ENCODE results near the gene SLC9A2.

The SLC9A2 gene

DNA sequence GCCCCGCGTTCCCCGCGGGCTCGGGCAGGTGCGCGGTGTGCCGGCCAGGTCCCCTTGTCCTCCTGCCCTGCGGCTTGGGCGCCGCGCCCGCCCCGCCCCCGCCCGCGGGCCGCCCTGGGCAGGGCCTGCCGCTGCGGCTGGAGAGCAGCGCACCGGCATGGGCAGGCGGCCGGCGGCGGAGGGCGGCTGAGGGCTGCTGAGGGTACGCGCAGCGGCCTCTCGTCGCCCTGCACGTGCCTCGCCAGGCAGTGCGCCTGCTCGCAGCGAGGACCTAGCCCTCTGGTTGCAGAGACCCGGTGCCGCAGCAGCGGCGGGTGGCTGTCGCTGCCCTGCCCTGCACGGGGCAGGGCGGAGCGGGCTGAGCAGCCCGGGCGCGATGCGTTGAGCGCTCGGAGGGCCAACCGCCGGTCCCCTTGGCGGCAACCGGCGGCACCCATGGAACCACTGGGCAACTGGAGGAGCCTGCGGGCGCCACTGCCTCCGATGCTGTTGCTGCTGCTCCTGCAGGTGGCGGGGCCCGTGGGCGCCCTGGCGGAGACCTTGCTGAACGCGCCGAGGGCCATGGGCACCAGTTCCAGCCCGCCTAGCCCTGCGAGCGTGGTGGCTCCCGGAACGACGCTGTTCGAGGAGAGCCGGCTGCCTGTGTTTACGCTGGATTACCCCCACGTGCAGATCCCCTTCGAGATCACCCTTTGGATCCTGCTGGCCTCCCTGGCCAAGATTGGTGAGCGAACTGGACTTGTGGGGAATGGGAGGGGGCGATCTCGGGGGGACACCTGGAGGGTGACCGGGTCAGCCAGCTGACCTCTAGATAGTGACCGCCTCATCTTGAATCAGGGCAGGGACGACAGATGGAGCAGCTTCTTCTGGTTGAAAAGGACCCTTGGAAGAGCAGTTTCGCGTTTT, at the start of gene SLC9A2:
TSS of gene SLC9A2 (plus strand) at position 140 of the 906 bp plus-strand sequence. CDS start at position 436, 296 bp downstream.
- no peaks in the 10 kb centered on the region for H3K4me1 ChIP-seq (ENCODE audit: insufficient read depth, low read length)
- peak within 1 kb of the TSS; percentile 80 for H3K9ac ChIP-seq (ENCODE audit: low read depth, low read length)
- H3K9me3 ChIP-seq (ENCODE audit: control insufficient read depth, insufficient read depth, low read length), result no peaks in the 10 kb centered on the region
- no peaks in the 10 kb centered on the region for H3K36me3 ChIP-seq (ENCODE audit: insufficient read depth, low read length)

DNA sequence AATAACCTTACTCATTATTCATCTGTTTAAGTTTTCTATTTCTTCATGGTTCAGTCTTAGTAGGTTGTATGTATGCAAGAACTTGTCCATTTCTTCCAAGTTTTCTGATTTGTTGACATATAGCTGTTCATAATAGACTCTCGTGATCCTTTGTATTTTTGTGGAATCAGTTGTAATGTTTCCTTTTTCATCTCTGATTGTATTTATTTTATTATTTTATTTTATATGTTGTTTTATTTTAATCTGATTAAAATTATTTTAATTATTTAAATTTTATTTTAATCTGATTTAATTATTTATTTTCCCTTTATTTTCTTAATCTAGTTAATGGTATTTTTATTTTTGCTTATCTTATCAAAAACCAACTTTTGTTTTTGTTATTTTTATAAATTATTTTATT, 43.5 kb upstream of the SLC9A2 start:
- no peaks in the 10 kb centered on the region for H3K4me1 ChIP-seq (ENCODE audit: insufficient read depth, low read length)
- no peaks in the 10 kb centered on the region; the same call in 1 of the 2 replicates for H3K9me3 ChIP-seq (ENCODE audit: control insufficient read depth, insufficient read depth, low read length)
- no peaks in the 10 kb centered on the region for H3K36me3 ChIP-seq (ENCODE audit: insufficient read depth, low read length)
- H3K9ac ChIP-seq (ENCODE audit: low read depth, low read length), result no peak overlapping the region

GRCh38 chr2:102578376-102578775, 41.0 kb upstream of the SLC9A2 start:
- Histone ChIP-seq H3K36me3 (ENCODE audit: insufficient read depth, low read length) (no peaks in the 10 kb centered on the region), H3K9ac (ENCODE audit: low read depth, low read length) (no peak overlapping the region), H3K4me1 (ENCODE audit: insufficient read depth, low read length) (no peaks in the 10 kb centered on the region), H3K9me3 (ENCODE audit: control insufficient read depth, insufficient read depth, low read length) (no peaks in the 10 kb centered on the region; the same call in 1 of the 2 replicates)

- Histone ChIP-seq H3K9me3 (ENCODE audit: control insufficient read depth, insufficient read depth, low read length) (no peaks in the 10 kb centered on the region), H3K36me3 (ENCODE audit: insufficient read depth, low read length) (no peaks in the 10 kb centered on the region), H3K4me1 (ENCODE audit: insufficient read depth, low read length) (no peaks in the 10 kb centered on the region; the same call in 1 of the 2 replicates), H3K9ac (ENCODE audit: low read depth, low read length) (no peak overlapping the region)
Observed at GRCh38 chr2:102581911-102582310, 37.4 kb upstream of the SLC9A2 start.

DNA sequence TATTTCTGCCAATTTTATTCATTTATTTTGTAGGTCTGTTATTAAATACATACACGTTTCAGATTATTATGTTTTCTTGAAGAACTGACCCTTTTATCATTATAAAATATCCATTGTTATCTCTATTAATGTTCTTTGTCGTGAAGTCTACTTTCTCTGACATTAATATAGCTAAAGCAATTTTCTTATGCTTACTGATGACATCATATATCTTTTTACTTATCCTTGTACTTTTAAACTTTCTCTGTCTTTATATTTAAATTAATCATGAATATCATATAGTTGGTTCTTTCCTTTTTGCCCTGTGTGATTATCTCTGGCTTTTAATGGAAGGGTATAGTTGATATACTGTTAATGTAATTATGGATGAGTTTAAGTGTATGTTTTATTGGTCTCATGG, 36.5 kb upstream of the SLC9A2 start:
- Histone ChIP-seq H3K9ac (ENCODE audit: low read depth, low read length) (no peak overlapping the region), H3K9me3 (ENCODE audit: control insufficient read depth, insufficient read depth, low read length) (no peaks in the 10 kb centered on the region), H3K4me1 (ENCODE audit: insufficient read depth, low read length) (no peaks in the 10 kb centered on the region; the same call in 1 of the 2 replicates), H3K36me3 (ENCODE audit: insufficient read depth, low read length) (no peaks in the 10 kb centered on the region)

DNA sequence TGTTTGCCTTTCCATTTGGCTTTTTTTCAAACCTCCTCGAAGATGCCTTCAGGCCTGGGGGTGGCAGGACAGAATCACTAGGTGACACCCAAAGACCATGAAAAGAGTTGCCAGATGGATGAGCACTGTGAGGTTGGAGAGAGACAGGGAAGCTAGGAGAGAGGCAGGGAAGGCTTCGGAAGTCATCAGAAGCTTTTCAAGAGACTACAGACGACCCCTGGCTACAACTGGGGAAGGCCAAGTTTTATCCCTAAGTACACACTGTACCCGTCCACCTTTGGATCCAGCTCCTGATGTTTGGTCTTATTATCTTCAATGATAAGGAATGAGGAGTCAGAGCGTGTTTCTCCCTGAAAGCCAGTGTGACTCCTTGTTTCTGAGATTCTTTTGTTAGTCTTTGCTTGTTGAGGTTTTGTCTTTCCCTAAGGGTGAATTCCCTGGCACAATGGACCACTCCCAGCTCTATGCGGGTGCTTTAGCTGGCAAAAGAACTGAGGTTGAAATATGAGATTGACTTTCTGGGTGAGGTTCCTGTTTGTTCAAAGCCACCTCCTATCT, 33.4 kb upstream of the SLC9A2 start:
- no peaks in the 10 kb centered on the region for H3K36me3 ChIP-seq (ENCODE audit: insufficient read depth, low read length)
- H3K9ac ChIP-seq (ENCODE audit: low read depth, low read length), result no peak overlapping the region
- no peaks in the 10 kb centered on the region for H3K9me3 ChIP-seq (ENCODE audit: control insufficient read depth, insufficient read depth, low read length)
- no peaks in the 10 kb centered on the region; the same call in 1 of the 2 replicates for H3K4me1 ChIP-seq (ENCODE audit: insufficient read depth, low read length)

DNA sequence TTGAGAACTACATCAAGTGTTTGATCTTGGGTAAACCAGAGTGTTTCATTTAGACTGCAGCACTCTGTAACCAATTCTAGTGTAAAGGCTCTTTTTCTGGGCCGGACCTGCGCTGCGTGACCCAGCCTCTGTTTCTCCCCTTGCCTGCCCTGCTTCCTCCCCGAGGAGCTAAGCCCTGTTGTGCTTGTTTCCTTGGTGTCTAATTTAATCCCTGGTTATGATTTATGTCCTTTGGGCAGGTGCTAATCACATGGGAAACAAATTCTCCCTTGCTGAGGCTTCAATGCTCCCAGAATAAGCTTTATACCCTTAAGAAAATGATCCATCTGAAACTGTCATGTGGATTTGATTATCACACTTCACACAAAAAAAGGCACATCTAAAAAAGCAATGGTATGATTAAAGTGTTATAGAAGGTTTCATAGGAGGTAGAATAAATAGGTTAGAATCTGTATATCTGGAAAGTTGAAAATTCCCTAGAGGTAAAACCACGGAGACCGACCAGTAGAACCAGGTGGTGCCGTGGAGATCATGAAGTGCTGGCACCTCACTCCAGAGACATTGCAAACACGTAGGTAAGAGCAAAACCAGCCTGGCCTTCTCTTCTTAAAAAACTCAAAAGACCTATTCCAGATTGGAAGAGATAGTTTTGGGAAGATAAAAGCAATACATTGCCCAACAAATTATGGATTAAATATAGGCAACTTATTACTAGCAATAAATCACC, 31.0 kb upstream of the SLC9A2 start:
- Histone ChIP-seq H3K9me3 (ENCODE audit: control insufficient read depth, insufficient read depth, low read length) (no peaks in the 10 kb centered on the region), H3K9ac (ENCODE audit: low read depth, low read length) (no peak overlapping the region), H3K4me1 (ENCODE audit: insufficient read depth, low read length) (no peaks in the 10 kb centered on the region; the same call in 1 of the 2 replicates), H3K36me3 (ENCODE audit: insufficient read depth, low read length) (no peaks in the 10 kb centered on the region)

DNA sequence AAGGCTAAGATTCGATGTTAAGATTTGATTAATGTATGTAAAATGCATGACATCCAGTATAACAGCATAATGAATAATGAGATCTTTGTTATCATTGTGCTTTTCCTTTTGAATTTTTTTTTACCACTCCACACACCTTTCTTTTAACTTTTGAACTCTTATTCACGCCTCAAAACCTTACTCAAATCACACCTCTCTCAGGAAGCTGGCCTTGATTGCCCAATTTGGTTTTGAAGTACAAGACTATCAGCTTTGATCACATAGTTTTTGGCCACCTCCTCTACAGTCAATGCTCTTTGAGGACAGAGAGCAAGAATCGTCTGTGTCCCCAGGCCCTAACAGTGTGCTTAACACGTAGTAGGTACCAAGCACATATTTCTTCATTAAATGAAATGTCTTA, 29.9 kb upstream of the SLC9A2 start:
- Histone ChIP-seq H3K9ac (ENCODE audit: low read depth, low read length) (no peak overlapping the region), H3K4me1 (ENCODE audit: insufficient read depth, low read length) (no peaks in the 10 kb centered on the region; the same call in 1 of the 2 replicates), H3K36me3 (ENCODE audit: insufficient read depth, low read length) (no peaks in the 10 kb centered on the region), H3K9me3 (ENCODE audit: control insufficient read depth, insufficient read depth, low read length) (no peaks in the 10 kb centered on the region)

- Histone ChIP-seq H3K4me1 (ENCODE audit: insufficient read depth, low read length) (no peaks in the 10 kb centered on the region), H3K36me3 (ENCODE audit: insufficient read depth, low read length) (no peaks in the 10 kb centered on the region), H3K9ac (ENCODE audit: low read depth, low read length) (no peak overlapping the region), H3K9me3 (ENCODE audit: control insufficient read depth, insufficient read depth, low read length) (no peaks in the 10 kb centered on the region)
Observed at GRCh38 chr2:102591491-102592045, 27.8 kb upstream of the SLC9A2 start.

GRCh38 chr2:102592601-102593000, 26.8 kb upstream of the SLC9A2 start:
- Histone ChIP-seq H3K36me3 (ENCODE audit: insufficient read depth, low read length) (no peaks in the 10 kb centered on the region), H3K9ac (ENCODE audit: low read depth, low read length) (no peak overlapping the region)

DNA sequence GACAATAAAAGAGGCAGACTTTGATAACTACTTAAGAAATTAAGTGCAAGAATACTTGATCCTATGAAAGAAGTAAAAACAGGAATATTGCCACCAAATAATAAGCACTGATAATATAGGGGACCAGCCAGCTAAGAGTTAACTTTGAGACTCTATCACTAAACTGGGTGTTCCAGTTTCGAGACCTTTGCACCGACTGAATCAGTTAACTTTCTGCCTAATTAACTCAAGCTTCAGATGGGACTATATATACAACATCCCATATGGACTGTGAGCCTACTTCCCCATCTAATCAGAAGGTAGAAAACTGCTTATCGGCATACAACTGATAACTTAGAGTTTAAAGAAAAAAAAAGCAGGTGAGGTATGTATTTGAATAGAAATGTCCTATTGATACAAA, 25.8 kb upstream of the SLC9A2 start:
- Histone ChIP-seq H3K4me1 (ENCODE audit: insufficient read depth, low read length) (no peaks in the 10 kb centered on the region), H3K9ac (ENCODE audit: low read depth, low read length) (no peak overlapping the region), H3K36me3 (ENCODE audit: insufficient read depth, low read length) (no peaks in the 10 kb centered on the region), H3K9me3 (ENCODE audit: control insufficient read depth, insufficient read depth, low read length) (no peaks in the 10 kb centered on the region)

More at GRCh38 chr2:102592601-102593000, 26.8 kb upstream of the SLC9A2 start:
- Histone ChIP-seq H3K4me1 (ENCODE audit: insufficient read depth, low read length) (no peaks in the 10 kb centered on the region), H3K9me3 (ENCODE audit: control insufficient read depth, insufficient read depth, low read length) (no peaks in the 10 kb centered on the region)

GRCh38 chr2:102594445-102595016, 24.8 kb upstream of the SLC9A2 start:
- no peak overlapping the region for H3K9ac ChIP-seq (ENCODE audit: low read depth, low read length)
- no peaks in the 10 kb centered on the region for H3K9me3 ChIP-seq (ENCODE audit: control insufficient read depth, insufficient read depth, low read length)
- no peaks in the 10 kb centered on the region for H3K4me1 ChIP-seq (ENCODE audit: insufficient read depth, low read length)

GRCh38 chr2:102597788-102598187, 21.6 kb upstream of the SLC9A2 start:
- Histone ChIP-seq H3K4me1 (ENCODE audit: insufficient read depth, low read length) (no peaks in the 10 kb centered on the region), H3K36me3 (ENCODE audit: insufficient read depth, low read length) (no peaks in the 10 kb centered on the region), H3K9me3 (ENCODE audit: control insufficient read depth, insufficient read depth, low read length) (no peaks in the 10 kb centered on the region), H3K9ac (ENCODE audit: low read depth, low read length) (no peak overlapping the region)

More at GRCh38 chr2:102594445-102595016, 24.8 kb upstream of the SLC9A2 start:
- no peaks in the 10 kb centered on the region for H3K36me3 ChIP-seq (ENCODE audit: insufficient read depth, low read length)

GRCh38 chr2:102599486-102599885, 19.9 kb upstream of the SLC9A2 start:
- H3K36me3 ChIP-seq (ENCODE audit: insufficient read depth, low read length), result no peaks in the 10 kb centered on the region
- H3K9ac ChIP-seq (ENCODE audit: low read depth, low read length), result no peak overlapping the region
- H3K9me3 ChIP-seq (ENCODE audit: control insufficient read depth, insufficient read depth, low read length), result no peaks in the 10 kb centered on the region
- H3K4me1 ChIP-seq (ENCODE audit: insufficient read depth, low read length), result no peaks in the 10 kb centered on the region

Measured in ES-I3 (cell line).